Suppressor macrophage treated with lipopolysaccharide for 4 hours (primary cell): ENCODE results near the gene EGLN2.
"Not testable (repeated sequence)": the region's sequence is repeated elsewhere in the genome, so short reads cannot be mapped to it uniquely, and the experiment has no call there.

Source experiments
- DNase-seq: peaks from one replicate; pipeline ENCODE4 v3.0.0-alpha.2; 2020

EGLN2 gene

GRCh38 chr19:40850277-40850676, 51.3 kb downstream of the EGLN2 start, which contains the start of gene CYP2A6:
TSS of gene CYP2A6 (minus strand) at chr19:40850447. CDS start at chr19:40850426, 21 bp downstream.
- not testable (repeated sequence) for DNase-seq

DNA sequence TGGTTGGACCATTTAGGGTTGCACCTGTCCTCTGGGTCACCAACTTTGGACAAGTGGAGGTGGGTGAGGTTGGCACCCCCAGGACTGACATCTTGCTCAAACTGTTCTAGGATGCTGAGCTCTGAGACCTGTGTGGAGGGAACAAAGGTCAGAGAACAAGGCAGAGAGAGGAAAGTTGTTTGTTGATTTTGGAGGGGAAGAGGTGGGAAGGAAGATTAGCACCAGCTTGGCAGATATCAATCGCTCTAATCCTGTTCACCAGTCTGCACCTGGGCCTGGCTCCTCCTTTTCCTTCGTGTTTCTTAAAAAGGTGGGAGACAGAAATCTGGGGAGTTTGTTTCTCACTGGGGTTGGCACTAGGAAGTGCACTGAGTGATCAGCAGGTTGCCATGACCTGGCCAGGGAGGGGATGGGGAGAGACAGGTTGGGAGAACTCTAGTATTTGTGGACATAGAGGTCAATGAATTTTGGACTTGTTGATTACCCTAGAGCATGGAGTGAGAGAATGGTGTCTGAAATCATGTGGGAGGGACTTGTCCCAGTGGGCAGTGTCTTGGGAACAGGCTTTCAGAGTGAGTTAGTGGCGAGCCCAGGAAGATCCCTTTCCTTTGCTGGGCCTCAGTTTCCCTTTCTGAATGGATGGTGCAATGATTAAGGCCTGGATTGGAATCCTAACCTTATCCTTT, 53.6 kb downstream of the EGLN2 start:
- not testable (repeated sequence) for DNase-seq
